ENCODE measurements around the gene SLC6A19.

SLC6A19 gene

GRCh38 chr5:1202026-1202797, 817 bp downstream of the SLC6A19 start:
- TF ChIP-seq ZNF274 (IDR thresholded peaks at IDR 0.05; ENCODE audit: low read depth, low read length), result no peak

GRCh38 chr5:1202798-1203185, 1.4 kb downstream of the SLC6A19 start:
- TF ChIP-seq ZNF274 (IDR thresholded peaks at IDR 0.05; ENCODE audit: low read depth, low read length), result no peak
- H3K4me3 ChIP-seq (ENCODE audit: low read length), result no peak overlapping the region

More at GRCh38 chr5:1202026-1202797, 817 bp downstream of the SLC6A19 start:
- no peak overlapping the region for H3K4me3 ChIP-seq (ENCODE audit: low read length)

DNA sequence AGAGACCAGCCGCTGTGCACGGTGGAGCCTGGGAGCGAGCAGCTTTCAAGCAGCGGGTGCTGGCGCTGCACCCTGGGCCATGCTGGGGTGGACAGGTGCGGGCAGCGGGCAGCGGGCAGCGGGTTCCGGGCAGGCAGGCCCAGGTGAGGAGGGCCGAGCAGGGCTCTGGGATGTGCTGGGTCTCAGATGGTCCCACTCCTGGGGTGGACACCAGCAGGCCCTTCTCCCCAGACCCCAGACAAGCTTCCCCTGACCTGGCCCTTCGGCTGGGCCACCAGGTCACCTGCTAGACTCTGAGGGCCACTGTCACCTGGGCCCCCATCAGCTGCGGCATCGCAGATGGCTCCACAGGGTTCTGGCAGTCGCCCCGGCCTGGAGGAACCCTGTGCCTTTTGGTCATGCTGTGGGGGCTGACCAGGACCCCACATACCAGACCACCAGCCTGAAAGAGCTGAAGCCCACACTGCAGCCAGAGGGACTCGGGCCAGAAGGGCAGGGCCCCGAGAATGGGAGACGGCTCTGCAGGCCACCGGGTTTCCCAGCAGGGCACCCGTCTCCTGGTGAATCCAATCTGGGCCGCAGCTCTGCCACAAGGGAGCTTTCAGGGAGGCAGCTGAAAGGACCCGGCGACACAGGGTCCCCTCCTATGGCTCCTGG, 2.0 kb downstream of the SLC6A19 start:
- H3K4me3 ChIP-seq (ENCODE audit: low read length), result no peak overlapping the region
- TF ChIP-seq ZNF274 (IDR thresholded peaks at IDR 0.05; ENCODE audit: low read depth, low read length), result no peak

GRCh38 chr5:1203968-1204692, 2.7 kb downstream of the SLC6A19 start:
- H3K4me3 ChIP-seq (ENCODE audit: low read length), result no peak overlapping the region
- TF ChIP-seq ZNF274 (IDR thresholded peaks at IDR 0.05; ENCODE audit: low read depth, low read length), result no peak

GRCh38 chr5:1204693-1205242, 3.4 kb downstream of the SLC6A19 start:
- H3K4me3 ChIP-seq (ENCODE audit: low read length), result no peak overlapping the region
- no peak for TF ChIP-seq ZNF274 (IDR thresholded peaks at IDR 0.05; ENCODE audit: low read depth, low read length)

- H3K4me3 ChIP-seq (ENCODE audit: low read length), result no peak overlapping the region
- no peak for TF ChIP-seq ZNF274 (IDR thresholded peaks at IDR 0.05; ENCODE audit: low read depth, low read length)
Observed at GRCh38 chr5:1205255-1206180, 4.1 kb downstream of the SLC6A19 start.

GRCh38 chr5:1206521-1207412, 5.4 kb downstream of the SLC6A19 start:
- no peak for TF ChIP-seq ZNF274 (IDR thresholded peaks at IDR 0.05; ENCODE audit: low read depth, low read length)
- H3K4me3 ChIP-seq (ENCODE audit: low read length), result no peak overlapping the region

DNA sequence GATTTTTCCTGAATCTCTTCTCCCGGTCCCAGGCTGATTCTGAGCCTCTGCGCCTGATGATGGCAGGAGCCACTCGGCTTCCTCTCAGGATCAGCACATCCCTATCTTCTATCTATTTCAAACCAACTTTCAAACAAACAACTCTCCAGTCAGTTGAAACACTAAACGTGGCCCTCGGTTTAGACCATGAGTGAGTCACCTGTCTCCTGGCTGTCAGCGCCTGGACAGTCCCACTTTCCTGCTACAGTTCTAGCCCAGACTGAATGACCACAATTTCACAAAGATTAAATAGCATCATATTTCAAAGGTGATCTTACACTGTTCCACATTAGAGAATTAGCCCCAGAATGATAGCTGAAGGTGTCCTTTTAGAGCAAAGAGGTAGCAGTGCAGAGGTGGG, 6.2 kb downstream of the SLC6A19 start:
- no peak overlapping the region for H3K4me3 ChIP-seq (ENCODE audit: low read length)
- TF ChIP-seq ZNF274 (IDR thresholded peaks at IDR 0.05; ENCODE audit: low read depth, low read length), result no peak

GRCh38 chr5:1208221-1208742, 6.9 kb downstream of the SLC6A19 start:
- TF ChIP-seq ZNF274 (IDR thresholded peaks at IDR 0.05; ENCODE audit: low read depth, low read length), result no peak
- no peak overlapping the region for H3K4me3 ChIP-seq (ENCODE audit: low read length)

GRCh38 chr5:1208743-1209488, 7.5 kb downstream of the SLC6A19 start:
- no peak overlapping the region for H3K4me3 ChIP-seq (ENCODE audit: low read length)

DNA sequence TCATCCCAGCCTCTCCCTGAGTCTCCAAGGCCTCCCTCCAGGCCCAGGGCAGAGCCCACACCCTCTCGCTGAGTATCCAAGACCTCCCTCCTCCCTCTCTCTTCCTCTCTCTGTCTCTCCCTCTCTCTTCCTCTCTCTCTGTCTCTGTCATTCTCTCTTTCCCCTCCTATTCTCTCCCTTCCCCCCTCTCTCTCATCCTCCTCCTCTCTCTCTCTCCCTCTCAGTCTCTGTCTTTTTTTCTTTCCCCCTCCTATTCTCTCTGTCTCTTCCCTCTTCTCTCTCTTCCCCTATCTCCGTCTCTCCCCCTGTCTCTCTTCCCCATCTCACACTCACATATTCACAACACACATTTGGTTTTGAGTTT, 8.1 kb downstream of the SLC6A19 start:
- no peak overlapping the region for H3K4me3 ChIP-seq (ENCODE audit: low read length)

More at GRCh38 chr5:1208743-1209488, 7.5 kb downstream of the SLC6A19 start:
- TF ChIP-seq ZNF274 (IDR thresholded peaks at IDR 0.05; ENCODE audit: low read depth, low read length), result no peak

More for the DNA sequence above, 8.1 kb downstream of the SLC6A19 start:
- TF ChIP-seq ZNF274 (IDR thresholded peaks at IDR 0.05; ENCODE audit: low read depth, low read length), result no peak

Measured in GM08714 (cell line).